ENCODE results near the gene GRK5. TPM values are rescaled to one million over a fixed set of nuclear protein-coding genes. Genes with fewer than 3 reads are reported as not detected.

GRK5 gene
- total and polyA plus RNA-seq, 8 donors, result 10.9 to 95.9 (median 34.0) TPM

DNA sequence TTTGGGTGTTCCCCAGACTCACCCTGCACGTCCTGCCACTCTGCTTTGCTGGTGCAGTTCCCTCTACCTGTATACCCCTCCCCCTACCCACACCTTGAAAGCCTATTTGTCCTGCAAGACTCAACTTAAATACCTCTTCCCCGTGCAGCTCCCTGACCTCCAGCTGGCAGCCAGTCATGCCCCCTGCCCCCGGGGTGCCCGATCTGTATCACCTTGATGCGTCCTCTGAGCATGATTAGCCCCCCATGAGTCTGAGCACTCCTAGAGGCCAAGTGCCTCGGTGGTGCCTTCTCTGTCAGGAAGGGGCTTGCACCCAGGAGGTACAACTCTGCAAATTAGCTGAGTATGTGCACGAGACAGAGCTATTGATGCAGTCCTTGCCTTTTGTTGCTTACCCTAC lies 240.1 kb downstream of the GRK5 start:
- intact Hi-C loops (cut with DNase I; ENCODE audit: low total_unique reads), result loop anchor here (10.0 kb wide), 1 partner anchor 243 kb away; the partner anchor contains the start of gene GRK5

DNA sequence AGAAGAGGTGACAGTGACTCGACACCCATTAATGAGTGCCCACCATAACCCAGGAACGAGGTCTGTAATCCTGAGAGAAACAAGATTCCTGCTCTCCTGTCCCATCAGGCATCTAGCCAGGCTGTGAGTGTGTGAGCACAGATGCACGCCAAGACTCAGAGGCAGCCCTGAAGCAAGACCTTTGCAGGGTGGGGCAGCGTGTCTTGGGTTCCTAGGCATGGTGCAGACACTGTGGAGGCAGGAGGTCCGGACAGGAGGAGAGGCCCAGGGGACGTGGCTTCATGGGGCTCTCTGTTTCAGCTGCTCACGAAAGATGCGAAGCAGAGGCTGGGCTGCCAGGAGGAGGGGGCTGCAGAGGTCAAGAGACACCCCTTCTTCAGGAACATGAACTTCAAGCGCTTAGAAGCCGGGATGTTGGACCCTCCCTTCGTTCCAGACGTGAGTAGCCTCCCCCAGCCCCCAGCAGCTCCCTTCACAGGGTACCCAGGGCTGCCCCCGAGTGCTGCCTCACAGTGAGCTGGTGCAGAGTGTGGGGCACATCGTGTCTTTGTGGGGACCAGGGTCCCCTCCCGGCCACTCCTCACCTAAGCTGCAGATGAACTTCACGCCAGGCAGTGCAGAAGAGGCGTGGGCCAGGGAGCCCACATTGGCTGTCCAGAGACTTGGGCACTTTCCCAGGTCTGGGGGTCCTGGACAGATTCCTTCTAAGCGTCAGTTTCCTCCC lies 240.6 kb downstream of the GRK5 start:
- Histone ChIP-seq H3K9me3 (no peaks in the 10 kb centered on the region), H3K27ac (no peak overlapping the region), H3K27me3 (no peaks in the 10 kb centered on the region), H3K36me3 (peaks cover 25 to 87% (median 82%) of the 10 kb centered on the region in 4 donors), H3K4me3 (no peak overlapping the region), H3K4me1 (peaks cover 0 to 6% (median 0%) of the 10 kb centered on the region in 4 donors)
- intact Hi-C loops (cut with DNase I; ENCODE audit: low total_unique reads), result loop anchor here (10.0 kb wide), 1 partner anchor 243 kb away; the partner anchor contains the start of gene GRK5
- TF ChIP-seq POLR2A (IDR thresholded peaks at IDR 0.05), result no peak
- TF ChIP-seq, protein P1, sequence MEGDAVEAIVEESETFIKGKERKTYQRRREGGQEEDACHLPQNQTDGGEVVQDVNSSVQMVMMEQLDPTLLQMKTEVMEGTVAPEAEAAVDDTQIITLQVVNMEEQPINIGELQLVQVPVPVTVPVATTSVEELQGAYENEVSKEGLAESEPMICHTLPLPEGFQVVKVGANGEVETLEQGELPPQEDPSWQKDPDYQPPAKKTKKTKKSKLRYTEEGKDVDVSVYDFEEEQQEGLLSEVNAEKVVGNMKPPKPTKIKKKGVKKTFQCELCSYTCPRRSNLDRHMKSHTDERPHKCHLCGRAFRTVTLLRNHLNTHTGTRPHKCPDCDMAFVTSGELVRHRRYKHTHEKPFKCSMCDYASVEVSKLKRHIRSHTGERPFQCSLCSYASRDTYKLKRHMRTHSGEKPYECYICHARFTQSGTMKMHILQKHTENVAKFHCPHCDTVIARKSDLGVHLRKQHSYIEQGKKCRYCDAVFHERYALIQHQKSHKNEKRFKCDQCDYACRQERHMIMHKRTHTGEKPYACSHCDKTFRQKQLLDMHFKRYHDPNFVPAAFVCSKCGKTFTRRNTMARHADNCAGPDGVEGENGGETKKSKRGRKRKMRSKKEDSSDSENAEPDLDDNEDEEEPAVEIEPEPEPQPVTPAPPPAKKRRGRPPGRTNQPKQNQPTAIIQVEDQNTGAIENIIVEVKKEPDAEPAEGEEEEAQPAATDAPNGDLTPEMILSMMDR (IDR thresholded peaks at IDR 0.05), result no peak
- TF ChIP-seq EP300 (IDR thresholded peaks at IDR 0.05), result no peak
- TF ChIP-seq POLR2AphosphoS5 (IDR thresholded peaks at IDR 0.05), result no peak
- 86 to 92% (median 90%) methylated on average over 14 to 18 of the region's 18 CpGs for WGBS, 5 donors
- DNase-seq, result no peak

More for the DNA sequence above, 240.1 kb downstream of the GRK5 start:
- Histone ChIP-seq H3K27me3 (no peaks in the 10 kb centered on the region), H3K4me3 (no peak overlapping the region), H3K36me3 (peaks cover 20 to 81% (median 79%) of the 10 kb centered on the region in 4 donors), H3K9me3 (no peaks in the 10 kb centered on the region), H3K27ac (no peak overlapping the region), H3K4me1 (peaks cover 0 to 6% (median 0%) of the 10 kb centered on the region in 4 donors)
- 77 to 88% (median 82%) methylated on average over 7 of the region's 7 CpGs for WGBS, 5 donors
- no peak for TF ChIP-seq EP300 (IDR thresholded peaks at IDR 0.05)
- TF ChIP-seq, protein P1 (IDR thresholded peaks at IDR 0.05), result no peak
- TF ChIP-seq POLR2AphosphoS5 (IDR thresholded peaks at IDR 0.05), result no peak
- TF ChIP-seq POLR2A (IDR thresholded peaks at IDR 0.05), result no peak
- DNase-seq, result no peak

DNA sequence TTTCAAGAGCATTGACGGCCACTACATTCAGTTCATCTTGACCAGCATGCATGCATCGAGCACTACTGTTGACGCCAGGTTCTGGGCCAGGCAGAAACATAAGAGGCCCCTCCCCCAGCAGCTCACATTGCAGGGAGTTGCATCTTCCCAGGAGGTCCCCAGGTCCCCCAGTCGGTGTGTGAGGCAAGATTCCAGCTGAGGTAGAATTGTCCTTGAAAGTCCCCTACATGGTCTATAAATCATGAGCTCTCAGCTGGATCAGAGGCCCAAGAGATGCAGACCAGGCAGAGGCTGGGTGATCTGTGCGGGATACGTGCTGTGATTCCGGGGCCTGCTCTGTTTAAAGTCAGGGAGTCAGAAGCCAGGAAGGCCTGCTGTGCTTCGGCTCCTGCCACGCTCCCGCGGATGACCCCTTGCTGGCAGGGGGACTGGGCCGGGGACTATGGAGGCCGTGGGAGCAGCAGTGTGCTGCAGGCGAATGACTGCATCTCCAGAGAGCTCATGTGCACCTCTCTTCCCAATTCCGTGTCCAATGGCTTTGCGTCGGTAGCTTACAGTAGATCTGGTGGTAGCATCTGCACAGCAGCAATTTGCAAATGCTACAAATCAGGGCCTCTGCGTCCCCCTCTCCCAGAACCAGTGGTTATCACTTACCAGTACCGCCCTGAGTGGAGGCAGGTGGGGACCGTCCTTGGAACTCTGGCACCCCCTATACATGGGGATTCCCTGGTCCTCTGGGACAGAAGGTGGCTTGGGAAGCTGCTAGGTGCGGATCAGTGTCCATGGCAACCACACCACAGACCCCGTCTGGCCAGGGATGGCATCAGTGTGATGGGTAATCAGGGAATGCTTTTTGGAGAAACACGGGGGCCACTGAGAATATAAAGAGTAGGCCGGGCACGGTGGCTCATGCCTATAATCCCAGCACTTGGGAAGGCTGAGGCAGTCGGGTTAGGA lies 241.5 kb downstream of the GRK5 start:
- H3K27ac ChIP-seq, result no peak overlapping the region
- no peak for DNase-seq
- intact Hi-C loops (cut with DNase I; ENCODE audit: low total_unique reads), result loop anchor here (10.0 kb wide), 1 partner anchor 244 kb away; the partner anchor contains the start of gene GRK5
- peaks cover 34 to 88% (median 84%) of the 10 kb centered on the region in 4 donors for H3K36me3 ChIP-seq
- no peaks in the 10 kb centered on the region for H3K9me3 ChIP-seq
- WGBS, 5 donors, result 84 to 91% (median 90%) methylated on average over 22 to 26 of the region's 26 CpGs
- H3K4me1 ChIP-seq, result peaks cover 0 to 6% (median 0%) of the 10 kb centered on the region in 4 donors
- H3K4me3 ChIP-seq, result no peak overlapping the region
- H3K27me3 ChIP-seq, result no peaks in the 10 kb centered on the region
- TF ChIP-seq POLR2AphosphoS5 (IDR thresholded peaks at IDR 0.05), result no peak
- no peak for TF ChIP-seq POLR2A (IDR thresholded peaks at IDR 0.05)
- TF ChIP-seq EP300 (IDR thresholded peaks at IDR 0.05), result no peak
- TF ChIP-seq, protein P1 (IDR thresholded peaks at IDR 0.05), result no peak
